ENCODE data around the gene MANF. TPM values are rescaled to one million over a fixed set of nuclear protein-coding genes. Genes with fewer than 3 reads are reported as not detected.

Gene MANF
- total and polyA plus RNA-seq, 2 of the 13 experiments (the other 11 are each of a cell fraction or from before 2014, with no cell fraction given): 55.4 to 269 TPM

DNA sequence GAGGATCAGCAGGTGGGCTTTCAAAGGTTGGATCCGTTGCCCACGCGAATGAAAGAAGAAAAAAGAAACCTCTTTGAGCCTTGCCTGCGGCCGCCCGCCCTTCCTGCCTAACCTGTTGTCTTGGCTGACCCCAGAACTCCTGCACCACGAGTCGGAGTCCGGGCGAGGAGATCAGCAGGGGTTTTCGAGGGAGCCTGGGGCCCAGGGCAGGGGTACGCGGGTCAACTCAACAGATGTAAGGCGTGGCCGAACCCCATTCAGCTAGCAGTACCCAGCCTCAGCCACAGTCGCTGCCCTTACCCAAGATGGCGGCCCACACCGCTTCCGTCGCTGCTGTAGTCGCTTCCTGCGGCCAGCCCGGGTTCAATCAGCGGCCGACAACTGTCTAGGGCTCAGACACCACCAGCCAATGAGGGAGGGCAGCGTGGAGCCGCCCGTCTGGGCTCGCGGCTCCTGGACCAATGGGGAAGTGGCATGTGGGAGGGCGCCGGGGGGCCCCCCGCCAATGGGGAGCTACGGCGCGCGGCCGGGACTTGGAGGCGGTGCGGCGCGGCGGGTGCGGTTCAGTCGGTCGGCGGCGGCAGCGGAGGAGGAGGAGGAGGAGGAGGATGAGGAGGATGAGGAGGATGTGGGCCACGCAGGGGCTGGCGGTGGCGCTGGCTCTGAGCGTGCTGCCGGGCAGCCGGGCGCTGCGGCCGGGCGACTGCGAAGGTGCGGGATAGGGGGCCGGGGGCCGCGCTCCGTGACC, at the start of gene MANF (continued):
- TF ChIP-seq, protein P1, sequence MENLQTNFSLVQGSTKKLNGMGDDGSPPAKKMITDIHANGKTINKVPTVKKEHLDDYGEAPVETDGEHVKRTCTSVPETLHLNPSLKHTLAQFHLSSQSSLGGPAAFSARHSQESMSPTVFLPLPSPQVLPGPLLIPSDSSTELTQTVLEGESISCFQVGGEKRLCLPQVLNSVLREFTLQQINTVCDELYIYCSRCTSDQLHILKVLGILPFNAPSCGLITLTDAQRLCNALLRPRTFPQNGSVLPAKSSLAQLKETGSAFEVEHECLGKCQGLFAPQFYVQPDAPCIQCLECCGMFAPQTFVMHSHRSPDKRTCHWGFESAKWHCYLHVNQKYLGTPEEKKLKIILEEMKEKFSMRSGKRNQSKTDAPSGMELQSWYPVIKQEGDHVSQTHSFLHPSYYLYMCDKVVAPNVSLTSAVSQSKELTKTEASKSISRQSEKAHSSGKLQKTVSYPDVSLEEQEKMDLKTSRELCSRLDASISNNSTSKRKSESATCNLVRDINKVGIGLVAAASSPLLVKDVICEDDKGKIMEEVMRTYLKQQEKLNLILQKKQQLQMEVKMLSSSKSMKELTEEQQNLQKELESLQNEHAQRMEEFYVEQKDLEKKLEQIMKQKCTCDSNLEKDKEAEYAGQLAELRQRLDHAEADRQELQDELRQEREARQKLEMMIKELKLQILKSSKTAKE (CRISPR knock-in tag; IDR thresholded peaks at IDR 0.05; ENCODE audit: borderline replicate concordance): no peak
- 0 out of 2 replicates have a peak, but pooled peaks have one; percentile 45 for TF ChIP-seq IRF2 (CRISPR knock-in tag; IDR thresholded peaks at IDR 0.05)
- TF ChIP-seq KLF9 (CRISPR knock-in tag; IDR thresholded peaks at IDR 0.05; ENCODE audit: low read depth): no peak
- TF ChIP-seq HOXA5 (CRISPR knock-in tag; IDR thresholded peaks at IDR 0.05): peak; percentile 60
- TF ChIP-seq, protein P2, sequence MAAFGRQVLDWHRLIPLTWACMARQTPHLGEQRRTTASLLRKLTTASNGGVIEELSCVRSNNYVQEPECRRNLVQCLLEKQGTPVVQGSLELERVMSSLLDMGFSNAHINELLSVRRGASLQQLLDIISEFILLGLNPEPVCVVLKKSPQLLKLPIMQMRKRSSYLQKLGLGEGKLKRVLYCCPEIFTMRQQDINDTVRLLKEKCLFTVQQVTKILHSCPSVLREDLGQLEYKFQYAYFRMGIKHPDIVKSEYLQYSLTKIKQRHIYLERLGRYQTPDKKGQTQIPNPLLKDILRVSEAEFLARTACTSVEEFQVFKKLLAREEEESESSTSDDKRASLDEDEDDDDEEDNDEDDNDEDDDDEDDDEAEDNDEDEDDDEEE (CRISPR knock-in tag; IDR thresholded peaks at IDR 0.05): no peak
- TF ChIP-seq TCF12 (IDR thresholded peaks at IDR 0.05): no peak
- peak; percentile 82 for TF ChIP-seq TCF12 (CRISPR knock-in tag; IDR thresholded peaks at IDR 0.05)
- TF ChIP-seq TMF1 (CRISPR knock-in tag; IDR thresholded peaks at IDR 0.05; ENCODE audit: low read depth): no peak
- no peak for TF ChIP-seq PLRG1 (conservative IDR thresholded peaks at IDR 0.05)
- TF ChIP-seq ARID2 (CRISPR knock-in tag; IDR thresholded peaks at IDR 0.05; ENCODE audit: borderline replicate concordance): no peak
- TF ChIP-seq, protein P3, sequence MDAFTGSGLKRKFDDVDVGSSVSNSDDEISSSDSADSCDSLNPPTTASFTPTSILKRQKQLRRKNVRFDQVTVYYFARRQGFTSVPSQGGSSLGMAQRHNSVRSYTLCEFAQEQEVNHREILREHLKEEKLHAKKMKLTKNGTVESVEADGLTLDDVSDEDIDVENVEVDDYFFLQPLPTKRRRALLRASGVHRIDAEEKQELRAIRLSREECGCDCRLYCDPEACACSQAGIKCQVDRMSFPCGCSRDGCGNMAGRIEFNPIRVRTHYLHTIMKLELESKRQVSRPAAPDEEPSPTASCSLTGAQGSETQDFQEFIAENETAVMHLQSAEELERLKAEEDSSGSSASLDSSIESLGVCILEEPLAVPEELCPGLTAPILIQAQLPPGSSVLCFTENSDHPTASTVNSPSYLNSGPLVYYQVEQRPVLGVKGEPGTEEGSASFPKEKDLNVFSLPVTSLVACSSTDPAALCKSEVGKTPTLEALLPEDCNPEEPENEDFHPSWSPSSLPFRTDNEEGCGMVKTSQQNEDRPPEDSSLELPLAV (CRISPR knock-in tag; conservative IDR thresholded peaks at IDR 0.05; ENCODE audit: low read depth): no peak
- TF ChIP-seq PRPF4 (IDR thresholded peaks at IDR 0.05; ENCODE audit: low read depth, low read length, poor library complexity, severe bottlenecking): no peak
- no peak for TF ChIP-seq HOXD1 (CRISPR knock-in tag; IDR thresholded peaks at IDR 0.05)
- TF ChIP-seq MAFG (CRISPR knock-in tag; IDR thresholded peaks at IDR 0.05): no peak
- TF ChIP-seq HNRNPL (IDR thresholded peaks at IDR 0.05; ENCODE audit: low read depth, low read length): peak; percentile 82
- no peak for TF ChIP-seq REXO4 (CRISPR knock-in tag; IDR thresholded peaks at IDR 0.05; ENCODE audit: borderline replicate concordance)
- no peak for TF ChIP-seq ZNF644 (CRISPR knock-in tag; IDR thresholded peaks at IDR 0.05; ENCODE audit: low read depth)
- TF ChIP-seq ZNF496 (CRISPR knock-in tag; IDR thresholded peaks at IDR 0.05; ENCODE audit: insufficient replicate concordance): no peak
- peak; percentile 46; the same call in 1 of the 2 replicates for TF ChIP-seq KDM5A (IDR thresholded peaks at IDR 0.05; ENCODE audit: borderline replicate concordance, low read length)
- TF ChIP-seq, protein P4, sequence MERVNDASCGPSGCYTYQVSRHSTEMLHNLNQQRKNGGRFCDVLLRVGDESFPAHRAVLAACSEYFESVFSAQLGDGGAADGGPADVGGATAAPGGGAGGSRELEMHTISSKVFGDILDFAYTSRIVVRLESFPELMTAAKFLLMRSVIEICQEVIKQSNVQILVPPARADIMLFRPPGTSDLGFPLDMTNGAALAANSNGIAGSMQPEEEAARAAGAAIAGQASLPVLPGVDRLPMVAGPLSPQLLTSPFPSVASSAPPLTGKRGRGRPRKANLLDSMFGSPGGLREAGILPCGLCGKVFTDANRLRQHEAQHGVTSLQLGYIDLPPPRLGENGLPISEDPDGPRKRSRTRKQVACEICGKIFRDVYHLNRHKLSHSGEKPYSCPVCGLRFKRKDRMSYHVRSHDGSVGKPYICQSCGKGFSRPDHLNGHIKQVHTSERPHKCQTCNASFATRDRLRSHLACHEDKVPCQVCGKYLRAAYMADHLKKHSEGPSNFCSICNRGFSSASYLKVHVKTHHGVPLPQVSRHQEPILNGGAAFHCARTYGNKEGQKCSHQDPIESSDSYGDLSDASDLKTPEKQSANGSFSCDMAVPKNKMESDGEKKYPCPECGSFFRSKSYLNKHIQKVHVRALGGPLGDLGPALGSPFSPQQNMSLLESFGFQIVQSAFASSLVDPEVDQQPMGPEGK (CRISPR knock-in tag; IDR thresholded peaks at IDR 0.05): no peak; the same call in 1 of the 2 replicates
- peak; percentile 60; the same call in 1 of the 2 replicates for TF ChIP-seq ZBTB7B (CRISPR knock-in tag; IDR thresholded peaks at IDR 0.05)
- TF ChIP-seq TCF7L2 (IDR thresholded peaks at IDR 0.05; ENCODE audit: low read depth, low read length): no peak
- peak; percentile 69; the same call in 1 of the 2 replicates for TF ChIP-seq HIVEP1 (CRISPR knock-in tag; IDR thresholded peaks at IDR 0.05)
- TF ChIP-seq, protein P5, sequence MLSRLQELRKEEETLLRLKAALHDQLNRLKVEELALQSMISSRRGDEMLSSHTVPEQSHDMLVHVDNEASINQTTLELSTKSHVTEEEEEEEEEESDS (CRISPR knock-in tag; IDR thresholded peaks at IDR 0.05; ENCODE audit: borderline replicate concordance): no peak

Data from HepG2 (cell line).